CD4-positive, alpha-beta T cell treated with Interleukin-10 for 1 hour (primary cell): ENCODE results near the gene SPRR2D.
"Not testable (repeated sequence)": the region's sequence is repeated elsewhere in the genome, so short reads cannot be mapped to it uniquely, and the experiment has no call there.

Experiments used
- DNase-seq: peaks from one replicate; pipeline ENCODE4 v3.0.0-alpha.2; 2020

SPRR2D gene

DNA sequence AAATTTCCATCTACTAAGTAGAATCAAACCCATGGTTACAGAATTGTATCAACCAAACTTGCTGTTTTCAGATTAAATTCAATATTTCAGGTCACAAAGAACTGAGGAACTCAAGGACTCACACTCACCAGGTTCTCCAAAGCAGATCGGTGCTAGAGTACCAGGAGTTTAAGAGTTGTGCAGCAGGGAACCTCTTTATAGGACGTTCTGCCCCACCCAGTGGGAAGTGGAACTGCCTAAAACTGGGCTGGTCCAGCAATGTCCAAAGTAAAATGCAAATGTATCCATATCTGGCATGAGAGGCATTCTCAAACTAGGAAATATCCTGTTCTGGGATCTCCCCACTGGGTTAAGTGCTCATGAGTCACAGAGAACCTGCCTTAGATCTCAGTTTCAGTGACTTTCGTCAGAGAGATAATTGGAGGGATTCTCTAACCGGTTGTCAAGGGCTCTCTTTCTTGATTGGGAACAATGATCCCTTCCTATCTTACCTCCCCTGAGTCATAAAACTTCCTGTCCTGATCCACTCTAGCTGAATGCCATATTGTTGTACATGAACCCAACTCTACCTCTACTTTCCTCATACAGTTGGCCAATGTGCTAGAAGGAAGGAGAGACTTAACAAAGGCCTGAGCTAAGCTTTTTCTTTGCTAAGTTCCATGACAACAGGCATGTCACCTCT lies at the start of gene SPRR2D:
SPRR2D (minus strand) TSS at position 171 of the 682 bp plus-strand sequence. CDS start 774 bp downstream, outside the sequence.
- no peak for DNase-seq

GRCh38 chr1:153087652-153088051 lies 46.7 kb upstream of the SPRR2D start:
- no peak for DNase-seq

- no peak for DNase-seq
Observed at GRCh38 chr1:153081736-153082135, 40.8 kb upstream of the SPRR2D start.

DNA sequence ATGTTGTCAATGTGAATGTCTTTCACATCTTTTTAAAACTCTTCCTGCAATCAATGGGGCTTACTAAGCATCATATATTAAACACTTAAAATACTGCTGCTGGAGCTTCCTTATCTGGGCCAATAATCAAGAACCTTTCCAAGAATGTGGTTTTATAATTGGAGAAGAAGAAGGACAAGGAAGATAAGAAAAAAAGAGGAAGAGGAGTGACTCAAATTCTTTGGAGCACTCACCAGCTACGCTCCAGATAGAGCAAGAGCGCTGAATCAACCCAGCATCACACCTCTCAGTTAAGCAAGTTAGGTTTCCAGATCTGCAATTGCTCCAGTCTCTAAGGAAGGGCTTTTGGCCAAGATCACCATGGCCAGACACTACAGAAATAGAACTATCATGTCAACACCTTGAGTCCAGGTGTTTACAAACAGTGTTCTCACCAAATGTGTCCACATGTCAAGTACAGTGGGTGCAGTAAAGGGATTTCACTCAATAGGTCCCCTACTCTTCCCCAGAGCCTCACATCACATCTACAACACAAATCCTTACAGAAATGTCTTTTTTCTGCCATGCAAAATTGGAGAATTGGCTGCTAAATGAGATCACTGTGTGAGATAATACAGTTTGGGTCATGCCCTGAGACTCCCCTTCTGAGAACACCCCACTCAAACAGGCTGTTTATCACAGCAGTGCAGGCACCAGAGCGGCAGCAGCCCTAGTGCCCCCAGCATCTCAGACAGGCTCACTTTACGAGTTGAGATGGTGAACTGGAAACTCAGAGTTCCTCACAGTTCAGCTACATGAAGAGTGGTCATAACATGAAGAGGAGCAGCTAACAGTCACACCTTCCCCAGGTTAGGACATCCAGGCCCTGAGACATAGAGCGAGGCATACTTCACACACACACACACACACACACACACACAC lies 32.1 kb upstream of the SPRR2D start:
- no peak for DNase-seq

DNA sequence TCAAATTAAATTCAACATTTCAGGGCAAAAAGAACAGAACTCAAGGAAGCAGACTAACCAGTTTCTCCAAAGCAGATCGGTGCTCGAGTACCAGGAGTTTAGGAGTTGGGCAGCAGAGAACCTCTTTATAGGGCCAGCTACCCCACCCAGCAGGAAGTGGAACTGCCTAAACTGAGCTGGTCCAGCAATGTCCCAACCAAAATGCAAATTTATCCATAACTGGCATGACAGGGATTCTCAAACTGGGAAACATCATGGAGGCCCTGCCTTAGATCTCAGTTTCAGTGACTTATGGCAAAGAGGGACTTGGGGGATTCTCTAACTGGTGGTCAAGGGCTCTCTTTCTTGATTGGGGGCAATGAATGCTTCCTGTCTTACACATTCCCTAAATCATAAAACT lies 30.6 kb upstream of the SPRR2D start, which contains the start of gene SPRR2B:
SPRR2B (minus strand) TSS at position 101 of the 400 bp plus-strand sequence. CDS start 772 bp downstream, outside the sequence.
- no peak for DNase-seq

DNA sequence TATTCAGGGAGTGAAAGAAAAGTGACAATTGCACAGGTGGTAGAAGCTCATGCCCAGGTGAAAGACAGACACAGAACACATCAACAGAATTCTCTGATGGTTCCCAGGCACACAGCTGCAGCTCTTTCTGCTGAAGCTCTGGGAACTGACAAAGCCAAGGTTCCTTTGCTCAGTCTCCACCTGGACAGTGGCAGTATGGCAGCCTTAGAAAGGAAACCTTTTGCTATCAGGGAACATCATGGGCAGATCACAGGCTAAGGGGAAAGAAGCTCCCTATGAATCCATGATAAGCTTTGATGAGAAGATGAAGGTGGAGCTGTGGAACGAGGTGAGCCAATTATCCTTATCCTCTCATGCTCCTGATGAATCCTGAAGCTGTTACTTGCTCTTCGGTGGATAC lies 29.3 kb upstream of the SPRR2D start:
- no peak for DNase-seq

DNA sequence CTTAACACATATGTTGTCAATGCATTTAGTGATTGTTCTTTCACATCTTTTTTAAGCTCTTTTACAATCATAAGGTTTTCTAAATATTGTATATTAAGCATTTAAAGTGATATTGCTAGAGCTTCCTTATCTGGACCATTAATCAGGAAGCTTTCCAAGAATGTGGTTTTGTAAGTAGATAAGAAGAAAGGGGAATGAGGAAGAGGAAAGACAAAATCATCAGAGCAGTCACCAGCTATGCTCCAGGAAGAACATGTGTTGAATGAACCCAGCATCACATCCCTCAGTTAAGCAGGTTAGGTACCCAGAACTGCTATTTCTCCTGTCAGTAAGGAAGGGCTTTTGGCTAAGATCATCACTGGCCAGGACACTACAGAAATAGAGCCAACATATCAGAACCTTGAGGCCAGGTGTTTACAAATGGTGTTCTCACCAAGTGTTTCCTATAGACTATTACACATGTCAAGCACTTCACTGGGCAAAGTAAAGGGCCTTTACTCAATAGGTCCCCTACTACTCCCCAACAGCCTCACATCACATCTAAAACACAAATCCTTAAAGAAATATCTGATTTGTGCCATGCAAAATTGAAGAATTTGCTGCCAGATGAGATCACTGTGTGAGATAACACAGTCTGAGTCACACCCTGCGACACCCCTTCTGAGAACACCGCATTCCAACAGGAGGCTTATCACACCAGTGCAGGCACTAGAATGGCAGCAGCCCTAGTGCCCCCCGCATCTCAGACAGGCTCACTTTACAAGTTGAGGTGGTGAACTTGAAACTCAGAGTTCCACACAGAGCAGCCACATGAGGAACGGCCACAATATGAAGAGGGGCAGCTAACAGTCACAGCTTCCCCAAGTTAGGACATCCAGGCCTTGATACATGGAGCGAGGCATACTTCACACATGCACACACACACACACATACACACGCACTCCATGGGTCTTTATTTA lies 18.2 kb upstream of the SPRR2D start:
- no peak for DNase-seq

DNA sequence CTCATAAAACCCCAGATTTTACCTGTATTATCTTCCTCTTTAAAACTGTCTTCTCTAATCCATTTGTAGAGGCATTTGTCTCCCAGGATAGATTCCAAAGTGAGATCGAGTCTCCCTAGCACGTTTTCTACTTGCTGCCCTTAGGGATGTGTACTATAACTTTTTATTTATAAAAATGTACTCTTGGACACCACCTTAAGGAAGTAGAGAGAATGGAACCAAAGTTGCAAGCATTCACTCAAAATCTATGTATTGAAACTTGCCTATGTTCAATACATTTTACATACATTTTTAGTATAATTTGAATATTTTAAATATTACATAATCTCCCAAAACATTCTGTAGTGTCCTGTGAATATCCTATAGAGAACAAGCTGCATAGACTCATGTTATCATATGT lies 17.2 kb upstream of the SPRR2D start:
- DNase-seq = no peak

DNA sequence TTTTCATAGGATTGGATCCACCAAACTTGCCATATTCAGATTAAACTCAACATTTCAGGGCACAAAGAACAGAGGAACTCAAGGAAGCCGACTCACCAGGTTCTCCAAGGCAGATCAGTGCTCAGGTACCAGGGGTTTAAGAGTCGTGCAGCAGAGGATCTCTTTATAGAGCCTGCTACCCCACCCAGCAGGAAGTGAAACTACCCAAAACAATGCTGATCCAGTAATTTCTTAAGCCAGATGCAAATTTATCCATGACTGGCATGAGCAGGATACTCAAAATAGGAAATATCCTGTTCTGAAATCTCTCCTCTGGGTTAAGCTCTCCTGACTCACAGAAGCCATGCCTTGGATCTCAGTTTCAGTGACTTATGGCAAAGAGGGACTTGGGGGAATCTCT lies 16.5 kb upstream of the SPRR2D start, which contains the start of gene SPRR2A:
SPRR2A (minus strand) TSS at position 138 of the 400 bp plus-strand sequence. CDS start 777 bp downstream, outside the sequence.
- no peak for DNase-seq

DNA sequence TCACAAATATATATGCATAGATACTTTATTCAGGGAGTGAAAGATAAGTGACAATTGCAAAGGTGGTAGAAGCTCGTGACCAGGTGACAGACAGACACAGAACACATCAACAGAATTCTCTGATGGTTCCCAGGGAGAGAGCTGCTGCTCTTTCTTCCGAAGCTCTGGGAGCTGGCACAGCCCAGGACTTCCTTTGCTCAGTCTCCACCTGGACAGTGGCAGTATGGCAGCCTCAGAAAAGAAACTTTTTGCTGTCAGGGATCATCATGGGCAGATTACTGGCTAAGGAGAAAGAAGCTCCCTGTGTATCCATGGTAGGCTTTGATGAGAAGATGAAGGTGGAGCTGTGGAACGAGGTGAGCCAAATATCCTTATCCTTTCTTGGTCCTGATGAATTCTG lies 15.2 kb upstream of the SPRR2D start:
- not testable (repeated sequence) for DNase-seq

GRCh38 chr1:153049211-153049610 lies 8.3 kb upstream of the SPRR2D start:
- DNase-seq = no peak

- DNase-seq = no peak
Observed at GRCh38 chr1:153035211-153035610, 5.7 kb downstream of the SPRR2D start.

- DNase-seq = no peak
Observed at GRCh38 chr1:153032677-153033308, 8.1 kb downstream of the SPRR2D start.

GRCh38 chr1:153032073-153032472 lies 8.8 kb downstream of the SPRR2D start:
- DNase-seq = no peak

- no peak for DNase-seq
Observed at GRCh38 chr1:153030895-153031294, 10.0 kb downstream of the SPRR2D start, which contains the start of gene SPRR1B. Gene SPRR1B (plus strand): TSS chr1:153031203. CDS start chr1:153032346, 1,143 bp downstream.

DNA sequence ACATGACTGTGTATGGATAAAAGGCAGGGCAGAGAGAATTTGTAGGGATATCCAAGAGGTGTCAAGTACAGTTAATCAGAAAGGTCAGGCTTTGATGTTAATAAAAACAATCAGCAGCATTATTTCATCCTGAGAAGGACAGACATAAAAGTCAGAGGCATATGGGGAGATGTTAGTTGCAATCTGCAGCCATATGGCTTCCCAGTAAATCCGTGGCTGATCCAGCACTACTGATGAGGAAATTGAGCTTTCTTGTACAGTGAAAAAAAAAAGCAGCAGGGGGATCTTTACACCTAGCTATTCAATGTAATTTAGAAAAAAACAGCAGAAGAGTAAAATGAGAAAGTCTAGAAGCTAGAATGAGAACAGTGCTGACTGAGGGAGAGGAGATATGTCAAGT lies 12.2 kb downstream of the SPRR2D start:
- no peak for DNase-seq

GRCh38 chr1:153025797-153026196 lies 15.1 kb downstream of the SPRR2D start:
- no peak for DNase-seq

GRCh38 chr1:153024413-153024812 lies 16.5 kb downstream of the SPRR2D start:
- DNase-seq = no peak

GRCh38 chr1:153023109-153023508 lies 17.8 kb downstream of the SPRR2D start:
- no peak for DNase-seq

DNA sequence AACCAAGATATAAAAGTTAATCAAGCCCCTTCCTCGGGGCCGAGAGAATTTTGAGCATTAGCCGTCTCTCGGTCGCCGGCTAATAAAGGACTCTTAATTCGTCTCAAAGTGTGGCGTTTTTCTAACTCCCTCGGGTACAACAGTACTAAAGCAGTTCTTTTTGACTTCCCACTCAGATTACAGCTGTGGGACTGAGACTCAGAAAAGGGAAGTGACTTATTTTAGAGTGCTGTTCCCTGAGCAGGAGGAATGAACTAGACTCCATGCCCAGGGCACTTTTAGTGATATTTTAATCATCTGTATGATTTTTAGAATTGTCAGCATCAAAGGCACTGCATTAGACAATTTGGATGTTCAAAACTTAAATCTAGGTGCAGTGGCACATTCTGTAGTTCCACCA lies 18.6 kb downstream of the SPRR2D start:
- not testable (repeated sequence) for DNase-seq

GRCh38 chr1:153021829-153022228 lies 19.1 kb downstream of the SPRR2D start:
- DNase-seq = not testable (repeated sequence)

GRCh38 chr1:153011235-153011758 lies 29.6 kb downstream of the SPRR2D start:
- DNase-seq = not testable (repeated sequence)
